Testis (tissue), 3 donors: ENCODE data around the gene TESPA1. TPM values are rescaled to one million over a fixed set of nuclear protein-coding genes. Genes with fewer than 3 reads are reported as not detected.

Source experiments
- DNase-seq: peaks from one replicate; pipeline ENCODE4 v3.0.0-alpha.2; 2019
- H3K27ac ChIP-seq, 2 donors: fragments of 200-600 bp; sonication (generic); one replicate each; pipeline ENCODE4 v1.5.1; 2019
- H3K27me3 ChIP-seq: fragments of 200-600 bp; sonication (generic); one replicate; pipeline ENCODE4 v1.5.1; 2019
- H3K36me3 ChIP-seq: fragments of 200-600 bp; sonication (generic); one replicate; pipeline ENCODE4 v1.5.1; 2017; ENCODE audit warnings: low read depth; ENCODE audit errors: missing control alignments
- H3K4me1 ChIP-seq: fragments of 200-600 bp; sonication (generic); one replicate; pipeline ENCODE4 v1.5.1; 2019
- H3K4me3 ChIP-seq, 2 donors: fragments of 200-600 bp; sonication (generic); one replicate each; pipeline ENCODE4 v1.5.1; 2017 to 2019
- H3K9me3 ChIP-seq: fragments of 200-600 bp; sonication (generic); one replicate; pipeline ENCODE4 v1.5.1; 2017
- POLR2A ChIP-seq: fragments of 450-650 bp; IDR thresholded peaks from one replicate; pipeline ENCODE4 v1.6.1; 2017; ENCODE audit warnings: antibody characterized with exemption, mild to moderate bottlenecking, moderate library complexity
- whole genome bisulfite sequencing, 2 donors: methylation state at CpG; one replicate each; pipeline ENCODE4 v1.1.5; 2018; 5-methylcytosine and 5-hydroxymethylcytosine counted together
- intact Hi-C: fragments of 100-400 bp; cut with DNase I; formaldehyde crosslinking; loops from one replicate; pipeline ENCODE4 v1.15.1; 2023; ENCODE audit warnings: low total_unique reads
- polyA plus RNA-seq: library from polyadenylated mRNA; stranded (reverse); fragments of 350-450 nt; fragmentation: Illumina TruSeq; extraction: RNeasy Lipid Tissue Mini Kit (QIAGEN cat#74804); gene quantifications from one replicate; pipeline ENCODE4 v1.2.3, GENCODE V29; 2014; ENCODE audit warnings: low read depth, low replicate concordance; ENCODE audit not compliant: insufficient read depth
- total RNA-seq, 2 donors: library from RNA; depleted of rRNA; stranded (reverse); fragments of >200 nt; gene quantifications; one replicate each; pipeline ENCODE4 v1.2.3, GENCODE V29; 2016
- TF ChIP-seq, protein P1 (sequence below), 3 experiments: fragments of 450-650 bp in 2 of 3; fragments of 200-600 bp in 1 of 3; sonication (generic) in 1 of 3; IDR thresholded peaks; one replicate each; pipeline ENCODE4 v1.5.1; 2016 to 2019; ENCODE audit warnings: antibody characterized with exemption in 3 of 3, mild to moderate bottlenecking in 2 of 3, moderate library complexity in 1 of 3

Gene TESPA1
- total and polyA plus RNA-seq, 3 donors from 2014 or later, result 0.79 to 1.7 (median 0.87) TPM

DNA sequence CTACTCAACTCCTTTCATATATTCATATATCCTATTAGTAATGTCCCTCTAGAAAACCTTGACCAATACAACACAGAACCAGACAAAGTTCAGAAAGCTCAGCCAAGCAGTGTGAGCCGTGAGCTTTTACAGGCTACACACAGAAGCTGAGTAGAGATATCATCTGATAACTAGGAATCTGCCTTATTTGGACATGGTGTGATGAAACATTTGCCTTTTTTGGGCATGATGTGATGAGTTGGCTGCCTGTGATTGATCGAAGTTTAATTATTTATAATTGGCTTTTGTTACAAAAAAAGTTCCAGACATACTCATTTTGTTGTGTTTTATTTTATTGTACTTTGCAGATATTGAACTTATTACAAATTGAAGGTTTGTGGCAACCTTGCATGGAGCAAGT, 46.6 kb downstream of the TESPA1 start:
- Histone ChIP-seq H3K27me3 (no peaks in the 10 kb centered on the region), H3K9me3 (no peaks in the 10 kb centered on the region), H3K27ac (no peak overlapping the region), H3K36me3 (no peaks in the 10 kb centered on the region), H3K4me3 (no peak overlapping the region), H3K4me1 (peaks cover 10% of the 10 kb centered on the region)
- TF ChIP-seq, protein P1, sequence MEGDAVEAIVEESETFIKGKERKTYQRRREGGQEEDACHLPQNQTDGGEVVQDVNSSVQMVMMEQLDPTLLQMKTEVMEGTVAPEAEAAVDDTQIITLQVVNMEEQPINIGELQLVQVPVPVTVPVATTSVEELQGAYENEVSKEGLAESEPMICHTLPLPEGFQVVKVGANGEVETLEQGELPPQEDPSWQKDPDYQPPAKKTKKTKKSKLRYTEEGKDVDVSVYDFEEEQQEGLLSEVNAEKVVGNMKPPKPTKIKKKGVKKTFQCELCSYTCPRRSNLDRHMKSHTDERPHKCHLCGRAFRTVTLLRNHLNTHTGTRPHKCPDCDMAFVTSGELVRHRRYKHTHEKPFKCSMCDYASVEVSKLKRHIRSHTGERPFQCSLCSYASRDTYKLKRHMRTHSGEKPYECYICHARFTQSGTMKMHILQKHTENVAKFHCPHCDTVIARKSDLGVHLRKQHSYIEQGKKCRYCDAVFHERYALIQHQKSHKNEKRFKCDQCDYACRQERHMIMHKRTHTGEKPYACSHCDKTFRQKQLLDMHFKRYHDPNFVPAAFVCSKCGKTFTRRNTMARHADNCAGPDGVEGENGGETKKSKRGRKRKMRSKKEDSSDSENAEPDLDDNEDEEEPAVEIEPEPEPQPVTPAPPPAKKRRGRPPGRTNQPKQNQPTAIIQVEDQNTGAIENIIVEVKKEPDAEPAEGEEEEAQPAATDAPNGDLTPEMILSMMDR (IDR thresholded peaks at IDR 0.05), result no peak
- TF ChIP-seq POLR2A, result no peak
- intact Hi-C loops, result no loop called here
- DNase-seq, result no peak
- 69 to 81% methylated on average over 2 of the region's 2 CpGs for whole genome bisulfite sequencing, 2 donors

GRCh38 chr12:54937376-54937775, 47.2 kb downstream of the TESPA1 start:
- intact Hi-C loops, result no loop called here
- Histone ChIP-seq H3K9me3 (no peaks in the 10 kb centered on the region), H3K36me3 (no peaks in the 10 kb centered on the region), H3K4me3 (no peak overlapping the region), H3K27ac (no peak overlapping the region), H3K27me3 (no peaks in the 10 kb centered on the region), H3K4me1 (peaks cover 10% of the 10 kb centered on the region)
- no peak for DNase-seq
- TF ChIP-seq, protein P1 (IDR thresholded peaks at IDR 0.05), result no peak
- no peak for TF ChIP-seq POLR2A

DNA sequence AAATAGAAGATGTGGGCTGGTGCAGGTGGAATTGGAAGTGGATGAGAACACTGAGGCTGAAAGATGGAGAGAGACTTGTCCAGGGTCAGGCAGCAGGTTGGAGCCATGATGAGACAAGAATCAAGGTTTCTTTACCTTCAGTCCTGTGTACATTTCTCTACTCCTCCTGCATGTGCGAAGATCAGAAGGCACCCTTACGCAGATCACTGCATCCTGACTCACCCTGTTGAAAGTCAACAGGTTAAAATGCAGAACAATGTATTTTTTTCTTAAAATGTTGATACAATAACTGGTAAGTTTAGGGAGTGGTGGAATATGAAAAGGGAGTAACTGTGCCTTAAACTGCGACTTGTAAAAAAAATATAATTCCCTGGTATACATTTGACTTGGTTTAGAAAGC, 47.8 kb downstream of the TESPA1 start:
- no peak overlapping the region for H3K4me3 ChIP-seq
- WGBS, 2 donors, result 39 to 79% methylated on average over 3 of the region's 3 CpGs
- no peaks in the 10 kb centered on the region for H3K27me3 ChIP-seq
- H3K27ac ChIP-seq, result no peak overlapping the region
- DNase-seq, result no peak
- H3K9me3 ChIP-seq, result no peaks in the 10 kb centered on the region
- H3K36me3 ChIP-seq, result no peaks in the 10 kb centered on the region
- H3K4me1 ChIP-seq, result peaks cover 10% of the 10 kb centered on the region
- TF ChIP-seq POLR2A, result no peak
- TF ChIP-seq, protein P1 (IDR thresholded peaks at IDR 0.05), result no peak
- intact Hi-C loops, result no loop called here

DNA sequence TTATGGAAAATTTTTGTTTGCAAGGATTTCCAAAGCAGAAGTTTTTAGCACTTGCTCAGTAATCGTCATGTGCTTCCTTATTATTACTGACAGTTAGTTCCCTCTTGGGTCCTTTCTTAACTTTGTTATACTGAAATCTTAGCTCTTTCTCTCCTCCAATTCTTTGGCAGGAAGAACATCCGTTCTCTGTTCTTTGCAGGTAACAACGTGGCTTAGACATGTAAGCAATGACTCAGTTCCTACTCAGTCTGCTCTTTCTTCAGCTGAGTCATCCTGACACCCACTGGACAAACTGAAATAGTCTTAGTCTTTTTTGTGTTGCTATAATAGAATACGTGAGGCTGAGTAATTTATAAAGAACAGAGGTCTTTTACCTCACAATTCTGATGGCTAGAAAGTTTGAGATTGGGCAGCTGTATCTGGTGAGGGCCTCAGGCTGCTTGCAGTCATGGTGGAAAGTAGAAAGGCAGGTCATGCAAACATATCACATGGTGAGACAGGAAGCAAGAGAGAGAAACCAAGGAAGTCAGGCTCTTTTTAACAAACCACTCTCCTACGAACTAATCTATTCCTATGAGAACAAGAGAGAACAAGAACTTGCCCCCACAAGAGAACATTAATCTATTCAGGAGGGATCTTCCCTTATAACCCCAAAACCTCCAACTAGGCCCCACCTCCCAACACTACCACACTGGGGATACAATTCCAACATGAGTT, 49.2 kb downstream of the TESPA1 start:
- no peak overlapping the region for H3K4me3 ChIP-seq
- no peak for DNase-seq
- no peaks in the 10 kb centered on the region for H3K4me1 ChIP-seq
- H3K27ac ChIP-seq, result no peak overlapping the region
- TF ChIP-seq, protein P1 (IDR thresholded peaks at IDR 0.05), result no peak
- TF ChIP-seq POLR2A, result no peak
- intact Hi-C loops, result no loop called here
- 39 to 56% methylated on average over 5 of the region's 5 CpGs for WGBS, 2 donors
- no peaks in the 10 kb centered on the region for H3K36me3 ChIP-seq
- no peaks in the 10 kb centered on the region for H3K27me3 ChIP-seq
- H3K9me3 ChIP-seq, result no peaks in the 10 kb centered on the region

- H3K9me3 ChIP-seq, result no peaks in the 10 kb centered on the region
- intact Hi-C loops, result no loop called here
- H3K27me3 ChIP-seq, result no peaks in the 10 kb centered on the region
- no peaks in the 10 kb centered on the region for H3K36me3 ChIP-seq
- H3K4me3 ChIP-seq, result no peak overlapping the region
- H3K4me1 ChIP-seq, result no peaks in the 10 kb centered on the region
- TF ChIP-seq POLR2A, result no peak
- H3K27ac ChIP-seq, result no peak overlapping the region
- WGBS, 2 donors, result 90 to 93% methylated on average over 1 of the region's 1 CpG
- no peak for DNase-seq
These were observed 50.1 kb downstream of the TESPA1 start for GRCh38 chr12:54934419-54934818.
